GM11168 (cell line): ENCODE results near the gene TPSD1.
"Not testable (repeated sequence)": the region's sequence is repeated elsewhere in the genome, so short reads cannot be mapped to it uniquely, and the experiment has no call there.

Source experiments
- in situ Hi-C: fragments of 300-500 bp; cut with MboI; formaldehyde crosslinking; loops from one replicate; pipeline ENCODE4 v1.12.0; 2022; ENCODE audit warnings: low sequenced_read_pairs; ENCODE audit not compliant: unreplicated experiment

The TPSD1 gene

DNA sequence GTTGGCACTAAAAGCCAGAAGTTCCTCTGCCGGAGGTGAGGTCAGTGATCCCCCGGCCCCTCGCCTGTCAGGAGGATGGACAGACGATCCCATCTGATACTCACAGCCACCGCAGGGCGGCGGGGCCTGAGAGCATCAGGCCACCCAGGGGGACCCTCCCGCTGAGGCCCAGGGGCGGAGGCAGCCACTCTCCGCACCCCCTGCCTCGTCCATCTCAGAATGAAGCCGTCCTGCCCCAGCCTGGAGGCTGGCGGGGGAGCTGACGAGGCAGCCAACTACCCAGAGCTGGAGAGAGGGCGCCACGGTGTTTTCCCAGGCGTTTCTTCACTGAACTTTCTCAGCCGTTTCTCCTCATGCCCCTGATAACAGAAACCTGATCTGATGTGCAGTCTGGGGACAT lies 22.6 kb downstream of the TPSD1 start:
- in situ Hi-C loops = no loop called here

DNA sequence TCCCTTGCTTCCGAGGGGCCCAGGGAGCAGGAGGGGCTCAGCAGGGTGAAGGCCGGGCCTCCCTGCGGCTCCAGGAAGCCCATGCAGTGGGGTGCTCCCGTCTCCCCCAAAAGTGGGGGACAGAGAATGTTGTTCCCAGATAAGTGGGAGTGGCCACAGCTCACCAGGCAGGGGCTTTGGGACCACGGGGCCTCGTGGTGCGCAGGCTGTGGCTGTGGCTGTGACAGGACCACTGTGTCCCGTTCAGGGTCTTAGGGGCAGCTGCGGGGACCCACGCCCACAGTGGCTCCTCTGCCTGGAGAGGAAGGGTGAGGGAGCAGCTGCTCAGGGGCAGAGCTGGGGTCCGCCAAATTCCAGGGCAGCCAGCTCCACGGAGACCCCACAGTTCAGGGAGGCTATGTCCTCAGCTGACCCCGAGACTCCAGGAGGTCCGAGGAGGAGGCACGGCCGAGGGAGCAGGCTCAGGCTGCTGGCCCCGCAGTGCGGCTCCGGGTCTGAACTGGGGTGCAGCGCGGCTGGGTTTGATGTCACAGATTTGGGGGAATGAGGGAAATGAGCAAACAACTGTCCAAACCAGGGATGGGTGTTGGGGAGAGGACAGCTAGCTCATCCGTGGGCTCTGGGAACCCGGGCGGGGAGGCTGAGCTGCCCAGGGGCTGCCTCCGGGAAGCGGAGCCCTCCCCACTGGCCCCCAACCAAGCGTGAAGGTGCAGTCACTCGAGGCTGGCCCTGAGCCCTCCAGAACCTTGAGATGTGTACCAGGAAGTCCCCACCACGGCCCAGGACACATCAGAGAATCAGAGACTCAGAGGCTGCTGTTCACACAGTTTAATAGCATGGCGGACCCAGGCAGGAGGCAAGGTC lies 23.4 kb downstream of the TPSD1 start:
- in situ Hi-C loops = no loop called here

DNA sequence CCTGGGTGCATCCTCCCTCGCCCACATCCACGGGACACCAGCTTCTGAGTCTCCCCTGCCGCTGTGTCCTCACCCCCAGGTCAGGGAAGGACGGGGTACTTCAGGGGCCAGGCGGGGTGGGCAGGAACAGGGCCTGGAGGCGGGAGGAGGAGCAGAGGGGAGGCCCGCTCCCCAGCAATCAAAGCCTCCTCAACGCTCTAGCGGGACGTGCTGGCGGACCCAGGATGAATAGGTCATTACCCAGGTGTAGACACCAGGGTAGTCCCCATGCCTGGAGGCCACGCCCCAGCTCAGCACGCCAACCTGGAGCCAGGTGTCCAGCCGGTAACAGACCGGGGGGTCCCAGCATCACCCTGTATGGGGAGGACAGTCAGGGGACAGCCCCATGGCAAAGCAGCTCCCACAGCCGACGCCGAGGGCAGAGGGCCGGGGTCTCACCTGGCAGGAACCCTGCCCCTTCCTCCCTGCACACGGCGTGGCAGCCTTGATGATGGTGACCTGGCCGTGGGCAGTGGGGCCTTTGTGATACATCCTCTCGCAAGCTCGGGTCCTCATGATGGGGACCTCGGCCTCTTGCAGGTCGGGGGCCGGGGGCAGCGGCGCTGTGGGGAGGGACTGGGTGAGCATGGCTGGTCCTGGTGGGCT lies 24.2 kb downstream of the TPSD1 start:
- in situ Hi-C loops = no loop called here

GRCh38 chr16:1280783-1281182 lies 24.9 kb downstream of the TPSD1 start:
- in situ Hi-C loops = no loop called here

DNA sequence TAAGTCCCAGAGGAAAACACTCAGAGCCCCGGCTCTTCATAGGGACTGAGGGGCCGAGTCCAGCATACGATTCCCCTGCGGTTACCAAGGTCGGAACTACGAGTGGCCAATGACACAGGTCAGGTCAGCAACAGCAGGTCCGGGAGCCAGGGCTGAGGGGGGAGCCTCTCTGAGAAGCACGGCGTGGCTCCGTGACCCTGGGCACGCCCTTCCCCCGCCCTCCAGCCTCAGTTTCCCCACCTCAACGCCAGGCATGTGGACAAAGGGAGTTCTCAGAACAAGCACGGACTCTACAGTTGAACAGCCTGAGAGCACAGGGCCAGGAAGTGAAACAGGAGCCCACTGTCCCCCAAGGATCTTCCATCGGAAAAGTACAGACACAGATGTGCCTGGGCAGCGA lies 25.6 kb downstream of the TPSD1 start:
- in situ Hi-C loops = no loop called here

GRCh38 chr16:1282324-1282973 lies 26.6 kb downstream of the TPSD1 start:
- in situ Hi-C loops = no loop called here

DNA sequence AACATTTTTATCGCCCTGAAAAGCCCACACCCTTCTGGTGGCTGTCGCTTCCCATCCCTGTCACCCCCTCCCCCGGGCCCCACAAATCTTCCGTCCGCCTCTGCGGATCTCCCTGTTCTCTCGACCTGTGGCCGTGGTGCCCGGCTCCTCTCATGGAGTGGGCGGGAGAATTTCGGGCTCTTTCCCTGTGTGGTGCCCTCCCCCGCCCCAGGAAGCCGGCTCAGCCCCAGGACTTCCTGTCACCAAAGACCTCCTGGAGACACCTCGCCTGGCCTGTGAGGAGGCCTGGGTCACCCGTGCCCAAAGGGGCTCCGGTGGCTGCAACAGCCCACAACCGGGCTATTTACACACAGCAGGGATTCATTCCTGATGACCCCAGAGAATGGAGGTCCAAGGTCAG lies 27.4 kb downstream of the TPSD1 start:
- in situ Hi-C loops = no loop called here

DNA sequence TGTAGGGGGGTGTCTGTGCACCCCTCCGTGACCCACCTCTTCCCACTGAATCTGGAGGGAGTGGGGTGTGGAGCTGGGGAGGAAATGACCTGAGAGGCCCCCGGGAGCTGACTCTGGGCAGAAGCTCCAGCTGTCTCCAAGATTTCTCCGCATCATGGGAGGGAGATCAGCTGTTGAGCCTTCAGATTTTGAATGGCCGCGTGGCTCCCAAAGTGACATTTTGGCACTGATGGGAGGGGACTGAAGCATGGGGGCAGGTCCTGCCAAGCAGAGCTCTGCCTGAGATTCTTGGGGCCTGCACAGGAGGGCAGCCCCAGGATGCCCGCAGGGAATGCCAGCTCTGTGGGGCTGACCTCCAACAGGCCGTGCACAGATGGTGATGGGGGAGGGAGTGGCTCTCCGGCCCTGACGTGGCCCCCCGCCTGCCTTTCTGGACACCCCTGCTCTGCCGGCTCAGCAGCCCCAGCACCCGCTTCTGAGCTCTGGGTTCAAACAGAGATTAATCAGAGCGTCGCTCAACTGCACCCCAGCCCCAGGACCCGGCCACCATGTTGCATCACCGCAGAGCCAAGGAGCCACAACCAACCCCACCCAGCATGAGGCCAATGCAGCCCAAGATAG lies 28.2 kb downstream of the TPSD1 start:
- in situ Hi-C loops = no loop called here

GRCh38 chr16:1285669-1286512 lies 30.0 kb downstream of the TPSD1 start:
- in situ Hi-C loops = no loop called here

GRCh38 chr16:1286513-1287094 lies 30.7 kb downstream of the TPSD1 start:
- in situ Hi-C loops = no loop called here

GRCh38 chr16:1287982-1288670 lies 32.3 kb downstream of the TPSD1 start:
- in situ Hi-C loops = no loop called here

GRCh38 chr16:1288813-1289476 lies 33.1 kb downstream of the TPSD1 start:
- in situ Hi-C loops = no loop called here

DNA sequence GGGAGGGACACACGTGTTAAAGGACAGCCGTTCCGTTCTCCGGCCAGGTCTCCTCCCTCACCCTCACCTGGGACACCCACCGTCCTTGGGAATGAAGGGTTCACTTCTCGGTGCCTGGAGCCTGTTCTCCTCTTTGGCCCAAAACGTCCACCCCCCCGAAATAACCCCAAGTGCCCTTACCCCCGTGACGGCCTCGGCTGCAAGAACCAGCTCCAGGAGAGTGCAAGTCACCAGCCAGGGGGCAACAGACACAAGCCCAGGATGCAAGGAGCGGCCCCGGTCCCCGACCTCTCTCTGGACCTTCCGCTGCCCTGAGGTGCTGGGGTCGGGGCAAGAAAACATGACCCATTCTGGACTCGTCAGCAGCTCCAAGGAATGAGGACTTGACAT lies 33.6 kb downstream of the TPSD1 start:
- in situ Hi-C loops = no loop called here

DNA sequence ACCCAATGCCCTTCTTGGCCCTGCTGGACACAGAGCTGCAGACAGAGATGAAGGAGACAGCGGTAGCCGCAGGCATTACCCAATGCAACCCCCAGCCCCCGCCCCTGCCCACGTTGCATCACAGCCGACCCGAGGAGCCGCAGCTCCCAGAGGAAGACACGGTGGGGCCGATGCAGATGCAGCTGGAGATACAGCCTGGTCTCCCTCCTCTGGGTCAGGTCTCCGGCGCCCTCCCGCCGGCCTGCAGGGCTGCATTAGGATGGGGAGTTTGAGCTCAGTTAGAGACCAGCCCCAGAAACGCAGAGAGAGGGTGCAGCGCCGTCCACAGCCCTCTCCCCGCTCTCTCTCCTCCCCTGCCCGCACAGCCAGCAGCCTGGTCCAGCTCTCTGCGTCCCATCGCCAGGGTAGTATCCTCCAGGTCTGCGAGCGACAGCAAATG lies 34.2 kb downstream of the TPSD1 start:
- in situ Hi-C loops = no loop called here

DNA sequence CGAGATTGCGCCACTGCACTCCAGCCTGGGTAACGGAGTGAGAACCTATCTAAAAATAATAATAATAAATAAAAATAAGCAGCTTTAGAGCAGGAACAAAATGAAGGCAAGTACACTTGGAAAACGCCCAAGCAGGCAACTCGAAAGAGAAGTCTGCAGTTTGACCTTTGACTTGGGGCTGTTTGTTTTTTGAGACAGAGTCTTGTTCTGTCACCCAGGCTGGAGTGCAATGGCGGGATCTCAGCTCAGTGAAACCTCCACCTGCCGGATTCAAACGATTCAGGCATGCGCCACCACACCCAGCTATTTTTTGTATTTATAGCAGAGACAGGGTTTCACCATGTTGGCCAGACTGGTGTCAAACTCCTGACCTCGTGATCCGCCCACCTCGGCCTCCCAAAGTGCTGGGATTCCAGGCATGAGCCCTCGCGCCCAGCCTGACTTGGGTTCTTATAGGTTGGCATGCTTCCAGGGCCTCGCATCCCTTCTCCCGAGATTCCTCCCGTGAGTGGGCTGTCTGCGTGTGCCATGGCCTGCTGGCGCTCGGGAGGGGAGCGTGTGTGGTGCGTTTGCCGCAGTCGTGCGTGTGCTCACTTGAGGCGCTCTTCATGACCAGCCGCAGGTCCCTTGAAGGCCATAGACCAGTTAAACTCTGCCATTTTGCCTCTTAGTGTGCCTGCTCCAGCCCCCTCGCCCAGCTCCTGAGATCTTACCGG lies 35.1 kb downstream of the TPSD1 start:
- in situ Hi-C loops = no loop called here

DNA sequence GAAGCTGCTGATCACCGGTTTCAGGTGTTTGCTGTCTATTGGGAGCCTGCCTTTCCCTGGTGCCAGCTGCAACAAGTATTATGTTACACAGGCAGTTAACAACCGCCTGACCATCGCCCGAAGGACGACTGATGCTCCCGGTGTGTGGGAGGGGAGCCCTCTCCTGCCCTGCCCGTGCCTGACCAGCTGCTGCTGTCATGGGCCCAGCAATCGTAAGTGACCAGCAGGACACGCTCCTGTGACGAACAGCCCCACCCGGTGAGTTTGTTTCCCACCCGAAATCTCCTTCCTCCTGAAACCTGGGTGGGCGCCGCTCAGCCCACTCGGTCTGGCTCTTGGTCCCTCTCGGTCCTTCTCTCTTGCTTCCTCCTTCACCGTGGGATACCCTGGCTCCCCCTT lies 35.7 kb downstream of the TPSD1 start:
- in situ Hi-C loops = no loop called here

GRCh38 chr16:1292208-1292607 lies 36.3 kb downstream of the TPSD1 start:
- in situ Hi-C loops = not testable (repeated sequence)

DNA sequence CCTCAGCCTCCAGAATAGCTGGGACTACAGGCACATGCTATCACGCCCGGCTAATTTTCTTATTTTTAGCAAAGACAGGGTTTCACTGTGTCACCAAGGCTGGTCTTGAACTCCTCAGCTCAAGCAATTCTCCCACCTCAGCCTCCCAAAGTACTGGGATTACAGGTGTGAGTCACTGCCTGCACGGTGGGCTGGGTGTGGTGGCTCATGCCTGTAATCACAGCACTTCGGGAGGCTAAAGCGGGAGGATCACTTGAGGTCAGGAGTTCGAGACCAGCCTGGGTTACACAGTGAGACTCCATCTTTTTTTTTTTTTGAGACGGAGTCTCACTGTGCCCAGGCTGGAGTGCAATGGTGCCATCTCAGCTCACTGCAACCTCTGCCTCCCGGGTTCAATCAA lies 36.9 kb downstream of the TPSD1 start:
- in situ Hi-C loops = not testable (repeated sequence)
